GM12873 (cell line): ENCODE measurements around the gene DOCK2.

ENCODE experiments used
- CTCF ChIP-seq: IDR thresholded peaks from 2 replicates; pipeline ENCODE4 v1.5.1; 2012; ENCODE audit warnings: low read depth, mild to moderate bottlenecking, moderate library complexity, low read length, control low read depth; ENCODE audit not compliant: insufficient read depth; ENCODE audit errors: missing control alignments

Gene DOCK2

GRCh38 chr5:169874621-169875020, 237.5 kb downstream of the DOCK2 start:
- TF ChIP-seq CTCF, result no peak

GRCh38 chr5:169875091-169875728, 238.1 kb downstream of the DOCK2 start:
- no peak for TF ChIP-seq CTCF

- no peak for TF ChIP-seq CTCF
Observed at GRCh38 chr5:169875731-169876130, 238.7 kb downstream of the DOCK2 start.

- TF ChIP-seq CTCF, result no peak
Observed at GRCh38 chr5:169876386-169876785, 239.3 kb downstream of the DOCK2 start.

GRCh38 chr5:169880012-169880663, 243.1 kb downstream of the DOCK2 start:
- TF ChIP-seq CTCF, result no peak

- no peak for TF ChIP-seq CTCF
Observed at GRCh38 chr5:169880785-169881184, 243.7 kb downstream of the DOCK2 start.

GRCh38 chr5:169881702-169882303, 244.7 kb downstream of the DOCK2 start:
- TF ChIP-seq CTCF, result no peak
